Sigmoid colon (tissue), 4 donors: ENCODE results near the gene TUBGCP3.

Experiments used
- EP300 ChIP-seq, 4 donors: sonication (generic); formaldehyde crosslinking; IDR thresholded peaks; one replicate each; pipeline ENCODE4 v1.6.1; 2017; ENCODE audit warnings: antibody characterized with exemption in 4 of 4
- POLR2A ChIP-seq, 2 donors: fragments of 450-650 bp; IDR thresholded peaks; one replicate each; pipeline ENCODE4 v1.6.1; 2016; ENCODE audit warnings: antibody characterized with exemption in 2 of 2, mild to moderate bottlenecking in 2 of 2, moderate library complexity in 2 of 2
- POLR2AphosphoS5 ChIP-seq, 4 donors: sonication (generic); formaldehyde crosslinking; IDR thresholded peaks; one replicate each; pipeline ENCODE4 v1.6.1; 2017; ENCODE audit warnings: antibody characterized with exemption in 4 of 4
- TF ChIP-seq, protein P1 (sequence below), 4 experiments: fragments of 450-650 bp in 3 of 4; fragments of 200-600 bp in 1 of 4; IDR thresholded peaks; one replicate each; pipeline ENCODE4 v1.5.1; 2016 to 2019; ENCODE audit warnings: antibody characterized with exemption in 4 of 4, mild to moderate bottlenecking in 3 of 4, moderate library complexity in 2 of 4

DNA sequence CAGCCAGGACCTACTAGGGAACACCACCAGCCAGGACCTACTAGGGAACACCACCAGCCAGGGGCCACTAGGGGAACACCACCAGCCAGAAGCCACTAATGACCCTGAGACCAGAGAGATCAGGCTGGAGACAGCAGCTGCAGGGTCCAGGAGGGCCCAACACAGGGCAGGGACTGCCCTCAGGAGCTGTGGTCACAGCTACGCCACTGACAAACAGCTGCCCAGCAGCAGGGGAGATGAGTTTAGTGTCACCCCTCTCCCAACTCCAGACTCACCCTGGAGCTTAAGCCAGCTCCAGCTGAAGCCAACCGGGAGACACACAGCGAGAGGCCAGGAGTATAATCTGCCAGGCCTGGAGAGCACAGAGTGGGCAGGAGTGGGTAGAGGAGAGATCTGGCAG lies 25.7 kb downstream of the TUBGCP3 start:
- TF ChIP-seq POLR2AphosphoS5 (IDR thresholded peaks at IDR 0.05) (no peak), EP300 (IDR thresholded peaks at IDR 0.05) (no peak), POLR2A (IDR thresholded peaks at IDR 0.05) (no peak)
- TF ChIP-seq, protein P1, sequence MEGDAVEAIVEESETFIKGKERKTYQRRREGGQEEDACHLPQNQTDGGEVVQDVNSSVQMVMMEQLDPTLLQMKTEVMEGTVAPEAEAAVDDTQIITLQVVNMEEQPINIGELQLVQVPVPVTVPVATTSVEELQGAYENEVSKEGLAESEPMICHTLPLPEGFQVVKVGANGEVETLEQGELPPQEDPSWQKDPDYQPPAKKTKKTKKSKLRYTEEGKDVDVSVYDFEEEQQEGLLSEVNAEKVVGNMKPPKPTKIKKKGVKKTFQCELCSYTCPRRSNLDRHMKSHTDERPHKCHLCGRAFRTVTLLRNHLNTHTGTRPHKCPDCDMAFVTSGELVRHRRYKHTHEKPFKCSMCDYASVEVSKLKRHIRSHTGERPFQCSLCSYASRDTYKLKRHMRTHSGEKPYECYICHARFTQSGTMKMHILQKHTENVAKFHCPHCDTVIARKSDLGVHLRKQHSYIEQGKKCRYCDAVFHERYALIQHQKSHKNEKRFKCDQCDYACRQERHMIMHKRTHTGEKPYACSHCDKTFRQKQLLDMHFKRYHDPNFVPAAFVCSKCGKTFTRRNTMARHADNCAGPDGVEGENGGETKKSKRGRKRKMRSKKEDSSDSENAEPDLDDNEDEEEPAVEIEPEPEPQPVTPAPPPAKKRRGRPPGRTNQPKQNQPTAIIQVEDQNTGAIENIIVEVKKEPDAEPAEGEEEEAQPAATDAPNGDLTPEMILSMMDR (IDR thresholded peaks at IDR 0.05) = no peak
